Inflammatory macrophage treated with lipopolysaccharide for 1 hour (primary cell): ENCODE measurements around the gene ENPP4.
A peak's percentile ranks its signal among the peaks of the same experiment; 100 is the strongest.
"Not testable (repeated sequence)": the region's sequence is repeated elsewhere in the genome, so short reads cannot be mapped to it uniquely, and the experiment has no call there.

Experiments
- DNase-seq, 2 donors: peaks; one replicate each; pipeline ENCODE4 v3.0.0-alpha.2; 2020 to 2022

ENPP4 gene, protein sequence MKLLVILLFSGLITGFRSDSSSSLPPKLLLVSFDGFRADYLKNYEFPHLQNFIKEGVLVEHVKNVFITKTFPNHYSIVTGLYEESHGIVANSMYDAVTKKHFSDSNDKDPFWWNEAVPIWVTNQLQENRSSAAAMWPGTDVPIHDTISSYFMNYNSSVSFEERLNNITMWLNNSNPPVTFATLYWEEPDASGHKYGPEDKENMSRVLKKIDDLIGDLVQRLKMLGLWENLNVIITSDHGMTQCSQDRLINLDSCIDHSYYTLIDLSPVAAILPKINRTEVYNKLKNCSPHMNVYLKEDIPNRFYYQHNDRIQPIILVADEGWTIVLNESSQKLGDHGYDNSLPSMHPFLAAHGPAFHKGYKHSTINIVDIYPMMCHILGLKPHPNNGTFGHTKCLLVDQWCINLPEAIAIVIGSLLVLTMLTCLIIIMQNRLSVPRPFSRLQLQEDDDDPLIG

GRCh38 chr6:46129629-46130511, at the start of gene ENPP4:
ENPP4 (plus strand) TSS chr6:46129989; CDS start chr6:46139584, 9,595 bp downstream.
- DNase-seq, result peak; percentile 91 to 100

DNA sequence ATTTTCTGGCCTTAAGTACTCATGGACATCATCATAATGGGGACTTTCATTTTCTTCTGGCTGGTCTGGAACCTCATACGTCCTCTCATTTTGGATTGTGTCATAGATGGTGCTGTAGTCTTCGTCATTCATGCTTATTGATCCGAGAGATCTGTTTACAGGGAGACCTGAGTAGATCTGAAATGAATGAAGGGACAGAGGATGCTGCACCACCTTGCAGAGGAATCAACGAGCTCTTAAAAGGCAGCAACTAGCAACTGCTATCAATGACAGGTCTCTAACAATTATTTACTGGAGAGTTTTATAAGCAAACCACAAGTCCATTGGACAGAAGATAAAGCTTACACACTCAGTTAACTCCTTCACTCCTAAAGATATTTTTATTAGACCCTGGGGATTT, 49.7 kb upstream of the ENPP4 start:
- no peak for DNase-seq

GRCh38 chr6:46085688-46086087, 44.1 kb upstream of the ENPP4 start:
- not testable (repeated sequence) for DNase-seq

DNA sequence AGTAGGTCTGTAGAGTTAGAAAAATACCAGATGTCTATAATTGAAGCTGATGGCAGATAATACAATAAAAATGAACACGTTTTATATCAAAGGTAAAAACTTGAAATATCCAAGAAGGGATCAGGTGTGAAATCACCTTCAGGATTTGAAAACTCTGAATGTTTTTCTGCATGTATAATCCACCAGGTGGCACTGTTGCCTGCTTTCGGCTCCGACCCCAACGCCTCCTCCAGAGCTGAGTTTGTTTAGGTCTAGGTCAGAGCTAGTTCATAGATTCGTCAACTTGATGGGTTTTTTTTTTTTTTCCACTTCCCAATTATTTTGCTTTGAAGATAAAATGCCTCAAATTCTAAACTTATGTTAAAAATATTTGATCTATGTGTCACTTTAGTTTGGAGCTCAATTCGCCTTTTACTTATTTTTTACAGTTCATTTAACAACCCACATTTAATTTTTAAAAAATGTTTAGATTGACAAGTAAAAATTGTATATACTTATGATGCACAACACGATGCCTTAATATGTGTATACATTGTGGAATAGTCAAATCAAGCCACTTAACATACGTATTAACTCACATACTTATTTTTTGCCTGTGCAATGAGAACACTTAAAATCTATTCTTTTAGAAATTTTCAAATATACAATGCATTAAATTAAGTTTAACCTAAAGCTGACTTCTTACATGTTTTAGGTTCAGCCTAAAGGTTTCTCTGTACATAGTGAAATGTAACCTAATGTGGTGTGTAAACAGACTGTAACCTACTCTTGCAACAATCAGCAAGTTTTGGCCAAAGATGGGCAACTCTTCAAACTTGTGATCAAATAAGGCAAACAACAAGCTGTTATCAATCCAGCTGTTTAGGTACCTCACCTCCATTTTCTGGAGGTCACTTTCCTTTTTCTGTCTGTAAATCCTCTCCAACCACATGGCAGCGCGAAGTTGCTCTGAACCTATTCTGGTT, 39.4 kb upstream of the ENPP4 start:
- DNase-seq, result peak; percentile 35 to 69

GRCh38 chr6:46091080-46091478, 38.7 kb upstream of the ENPP4 start:
- no peak for DNase-seq

GRCh38 chr6:46095251-46095650, 34.5 kb upstream of the ENPP4 start:
- DNase-seq, result no peak

- no peak for DNase-seq
These were observed 32.4 kb upstream of the ENPP4 start for GRCh38 chr6:46097366-46097765.

DNA sequence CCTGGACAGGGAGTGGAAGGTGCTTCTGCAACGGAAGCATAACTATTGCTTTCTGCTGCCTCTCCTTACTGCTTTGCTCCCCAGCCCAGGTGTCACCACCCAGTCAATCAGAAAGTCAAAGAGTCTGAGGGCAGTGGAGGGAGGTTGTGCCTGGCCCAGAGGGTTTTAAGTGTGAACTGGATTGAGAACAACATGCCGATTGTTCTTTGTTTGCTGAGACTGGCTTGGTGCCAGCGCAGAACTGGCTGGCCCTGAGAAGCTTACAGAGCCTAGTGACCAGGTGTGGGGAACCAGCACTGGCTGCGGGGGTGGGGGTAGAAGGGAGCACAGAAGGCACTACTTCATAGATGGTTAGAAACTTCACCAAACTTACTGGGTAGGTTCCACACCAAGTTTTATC, 31.1 kb upstream of the ENPP4 start:
- DNase-seq, result no peak

GRCh38 chr6:46099952-46100351, 29.8 kb upstream of the ENPP4 start:
- no peak for DNase-seq

- DNase-seq, result no peak
These were observed 27.7 kb upstream of the ENPP4 start for GRCh38 chr6:46102123-46102522.

DNA sequence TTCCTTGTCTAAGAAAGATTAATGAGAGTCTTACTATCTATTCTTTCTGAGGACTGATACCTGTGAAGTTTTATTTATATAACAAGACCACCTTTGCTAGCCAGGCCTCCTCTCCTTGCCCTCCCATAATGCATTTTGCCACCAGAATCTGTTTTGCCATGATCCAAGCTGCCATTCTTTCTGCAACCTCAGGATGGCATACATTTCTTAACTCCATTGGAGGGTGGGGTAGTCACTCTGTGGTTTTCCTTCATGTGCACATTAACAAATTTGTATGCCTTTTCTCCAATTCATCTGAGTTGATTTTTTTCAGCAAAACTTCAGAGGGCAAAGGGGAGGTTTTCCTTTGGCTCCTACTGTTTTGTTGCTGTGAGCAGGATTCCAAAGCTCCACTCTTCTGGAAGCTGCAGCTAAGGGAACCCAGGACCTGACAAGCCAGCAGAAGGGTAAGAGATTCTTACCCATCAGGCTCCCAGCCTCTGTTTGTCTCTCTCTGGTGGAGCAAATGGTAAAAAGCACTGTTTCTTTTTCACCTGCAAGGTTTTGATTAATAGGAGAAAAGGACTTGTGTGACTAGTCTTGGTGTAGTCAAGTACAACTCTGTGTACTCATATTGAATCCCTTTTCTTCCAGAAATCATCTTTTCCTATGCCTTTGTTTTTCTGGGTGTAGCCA, 26.2 kb upstream of the ENPP4 start:
- no peak for DNase-seq

GRCh38 chr6:46104209-46104608, 25.6 kb upstream of the ENPP4 start:
- DNase-seq, result no peak

GRCh38 chr6:46105568-46105967, 24.2 kb upstream of the ENPP4 start:
- DNase-seq, result no peak

- no peak for DNase-seq
These were observed 16.4 kb upstream of the ENPP4 start for GRCh38 chr6:46113370-46113769.

- no peak for DNase-seq
These were observed 14.2 kb upstream of the ENPP4 start for GRCh38 chr6:46115634-46116033.

- no peak for DNase-seq
These were observed 13.5 kb upstream of the ENPP4 start for GRCh38 chr6:46116289-46116688.

DNA sequence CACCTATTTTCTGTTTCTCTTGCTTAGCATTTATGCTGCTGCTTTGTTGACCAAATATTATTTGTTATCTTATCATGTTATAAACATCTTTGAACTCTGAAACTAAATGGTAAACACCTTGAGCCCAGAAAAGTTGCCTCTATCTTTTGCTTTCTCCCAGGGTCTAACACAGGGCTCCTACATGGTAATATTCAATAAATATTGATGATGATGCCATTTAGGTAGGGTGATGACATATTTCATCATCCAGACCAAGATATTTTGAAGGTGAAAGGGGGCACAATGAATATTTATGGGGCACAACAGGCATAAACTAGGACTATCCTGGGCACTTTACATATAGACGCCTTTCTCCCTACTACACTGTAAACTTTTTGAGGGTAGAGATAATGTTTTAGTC, 11.6 kb upstream of the ENPP4 start:
- no peak for DNase-seq

DNA sequence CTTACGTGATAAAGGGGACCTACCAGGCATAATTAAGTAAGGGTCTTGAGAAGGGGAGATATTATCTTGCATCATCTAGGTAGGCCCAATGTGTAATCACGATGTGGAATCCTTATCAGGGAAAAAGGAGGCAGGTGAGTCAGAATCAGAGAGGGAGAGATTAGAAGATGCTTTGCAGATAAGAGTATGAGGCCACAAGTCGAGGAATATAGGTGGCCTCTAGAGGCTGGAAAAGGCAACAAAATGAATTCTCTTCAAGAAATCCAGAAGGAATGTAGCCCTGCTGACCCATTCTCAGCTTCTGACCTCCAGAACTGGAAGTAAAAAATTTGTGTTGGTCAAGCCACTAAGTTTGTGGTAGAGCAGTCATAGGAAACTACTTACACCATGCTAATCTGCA, 11.0 kb upstream of the ENPP4 start:
- no peak for DNase-seq

- DNase-seq, result not testable (repeated sequence)
These were observed 10.1 kb upstream of the ENPP4 start for GRCh38 chr6:46119679-46120078.

DNA sequence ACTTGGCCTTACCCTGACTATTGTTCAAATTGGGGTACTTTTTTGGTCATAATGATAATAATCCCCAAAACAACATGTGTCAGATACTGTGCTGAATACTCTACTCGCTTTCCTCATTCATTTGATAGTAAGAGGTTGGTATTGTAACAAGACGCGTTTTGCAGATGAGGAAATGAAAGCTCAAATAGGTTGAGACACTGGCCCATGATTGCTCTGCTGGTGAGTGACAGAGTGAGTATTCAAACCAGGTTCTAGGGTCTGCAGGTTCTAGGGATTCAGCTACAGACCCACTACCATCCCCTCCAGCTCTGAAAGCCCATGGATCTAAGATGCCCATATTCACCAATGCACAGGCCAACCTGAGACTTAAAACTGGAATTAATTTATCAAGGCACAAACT, 1.3 kb upstream of the ENPP4 start:
- peak; percentile 32 to 34 for DNase-seq

- DNase-seq, result no peak
These were observed 529 bp upstream of the ENPP4 start for GRCh38 chr6:46129291-46129628.

DNA sequence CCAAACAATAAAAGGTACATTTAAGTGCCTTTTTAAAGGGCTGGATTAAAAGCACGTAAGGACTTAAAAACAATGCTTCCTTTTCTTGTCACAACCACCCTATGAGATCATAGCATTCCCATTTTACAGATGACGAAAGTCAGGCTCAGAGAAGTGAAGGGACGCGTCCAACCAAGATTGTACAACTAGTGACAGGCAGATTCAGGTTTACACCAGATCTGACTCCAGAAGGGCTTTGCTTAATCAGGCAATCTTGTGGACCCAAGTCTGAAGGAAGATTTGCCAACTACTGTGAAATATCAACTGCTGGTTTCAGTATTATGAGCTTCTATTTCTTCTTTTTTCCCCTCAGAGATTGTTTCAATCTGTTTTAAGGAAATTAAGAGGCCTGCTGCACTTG, 877 bp downstream of the ENPP4 start:
- peak; percentile 63 to 77 for DNase-seq
